Mononuclear cell (primary cell): Measurements from ENCODE around the gene PHACTR4. TPM values are rescaled to one million over a fixed set of nuclear protein-coding genes. Genes with fewer than 3 reads are reported as not detected.
"Not testable (repeated sequence)": the region's sequence is repeated elsewhere in the genome, so short reads cannot be mapped to it uniquely, and the experiment has no call there.

Experiments used
- H3K27me3 ChIP-seq: 2 replicates; pipeline ENCODE4 v1.6.0; 2011; ENCODE audit warnings: low read length, control low read depth; ENCODE audit not compliant: insufficient read depth
- H3K4me1 ChIP-seq: 2 replicates; pipeline ENCODE4 v1.5.1; 2011; ENCODE audit warnings: mild to moderate bottlenecking, low read length, control low read depth; ENCODE audit not compliant: insufficient read depth
- H3K4me3 ChIP-seq: 2 replicates; pipeline ENCODE4 v1.5.1; 2011; ENCODE audit warnings: mild to moderate bottlenecking, low read length, moderate library complexity
- H3K9me3 ChIP-seq: 2 replicates; pipeline ENCODE4 v1.5.1; 2011; ENCODE audit warnings: low read depth, mild to moderate bottlenecking, control low read depth, low read length
- total RNA-seq: library from RNA; depleted of rRNA; stranded (reverse); fragments of >200 nt; gene quantifications from one replicate; pipeline ENCODE4 v1.2.3, GENCODE V29; 2012

Gene PHACTR4
- 14.1 TPM for total RNA-seq

- Histone ChIP-seq H3K27me3 (no peaks in the 10 kb centered on the region), H3K9me3 (no peaks in the 10 kb centered on the region), H3K4me3 (peak within 1 kb of the TSS; percentile 82), H3K4me1 (peaks cover 19% of the 10 kb centered on the region)
Measured at GRCh38 chr1:28369371-28370238, at the start of gene PHACTR4. TSS of gene PHACTR4 (plus strand) at chr1:28369740. CDS start at chr1:28407448, 37,708 bp downstream.

DNA sequence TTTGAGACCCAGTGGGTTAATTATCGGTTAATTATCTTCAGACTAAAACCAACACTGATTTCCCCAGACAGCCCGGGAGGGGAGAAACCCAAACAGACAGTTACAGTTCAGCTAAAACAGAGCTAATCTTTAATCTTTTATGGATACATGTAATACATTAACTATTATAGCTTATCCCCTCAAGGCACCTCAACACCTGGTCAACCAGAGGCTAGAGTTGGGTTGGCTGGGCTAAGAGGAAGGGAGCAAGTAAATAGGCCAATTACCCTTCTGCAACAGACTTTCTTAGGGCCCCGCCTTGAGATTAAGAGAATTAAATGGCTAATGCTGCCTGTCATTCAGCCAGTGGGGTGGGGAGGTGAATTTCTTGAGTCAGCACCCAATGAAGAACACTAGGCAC is 47.3 kb upstream of the PHACTR4 start:
- H3K4me1 ChIP-seq: peaks cover 16% of the 10 kb centered on the region
- H3K27me3 ChIP-seq: no peaks in the 10 kb centered on the region
- H3K4me3 ChIP-seq: no peak overlapping the region
- no peaks in the 10 kb centered on the region for H3K9me3 ChIP-seq

GRCh38 chr1:28323720-28324119 is 45.8 kb upstream of the PHACTR4 start:
- Histone ChIP-seq H3K4me3 (no peak overlapping the region), H3K27me3 (no peaks in the 10 kb centered on the region), H3K9me3 (no peaks in the 10 kb centered on the region), H3K4me1 (peaks cover 31% of the 10 kb centered on the region)

DNA sequence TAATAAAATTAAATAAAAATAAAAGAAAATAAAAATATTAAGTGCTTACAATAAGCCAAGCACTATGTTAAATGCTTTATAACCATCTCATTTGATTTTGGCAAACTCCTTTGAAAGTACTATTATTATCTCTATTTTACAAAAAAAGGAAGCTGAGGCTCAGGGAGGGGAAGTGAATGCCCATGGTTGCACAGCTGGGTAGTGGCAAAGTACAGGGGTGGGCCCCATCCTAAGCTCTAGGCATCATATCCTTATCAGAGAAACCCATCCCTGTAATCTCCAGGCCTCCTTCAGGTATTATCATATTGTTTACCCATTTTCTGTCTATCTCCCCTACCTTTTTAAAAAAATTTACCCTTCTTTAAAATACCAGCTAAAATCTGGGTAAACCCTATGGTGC is 43.0 kb upstream of the PHACTR4 start:
- H3K9me3 ChIP-seq: no peaks in the 10 kb centered on the region
- H3K27me3 ChIP-seq: no peaks in the 10 kb centered on the region
- peaks cover 46% of the 10 kb centered on the region for H3K4me1 ChIP-seq
- H3K4me3 ChIP-seq: no peak overlapping the region

DNA sequence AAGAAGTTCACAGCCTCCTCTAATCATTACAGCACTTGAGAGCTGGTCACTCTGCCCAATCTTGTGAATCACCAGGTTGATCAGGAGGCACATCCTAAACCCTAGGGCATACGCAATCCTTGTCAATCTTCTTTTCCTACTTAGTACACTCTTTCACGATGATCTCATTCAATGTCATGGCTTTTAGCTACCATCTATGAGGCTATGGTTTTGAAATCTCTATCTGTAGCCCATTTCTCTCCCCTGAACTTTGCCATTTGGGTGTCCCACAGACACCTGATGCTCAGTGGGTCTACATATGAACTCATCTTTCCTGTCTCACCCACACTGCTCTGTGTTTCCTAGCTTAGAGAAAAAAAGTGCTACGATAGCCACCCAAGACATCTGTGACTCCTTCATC is 42.6 kb upstream of the PHACTR4 start:
- Histone ChIP-seq H3K27me3 (no peaks in the 10 kb centered on the region), H3K9me3 (no peaks in the 10 kb centered on the region), H3K4me3 (no peak overlapping the region), H3K4me1 (peaks cover 46% of the 10 kb centered on the region)

GRCh38 chr1:28327431-28327830 is 42.1 kb upstream of the PHACTR4 start:
- H3K4me1 ChIP-seq: peaks cover 46% of the 10 kb centered on the region
- H3K9me3 ChIP-seq, H3K4me3 ChIP-seq, H3K27me3 ChIP-seq: not testable (repeated sequence)

DNA sequence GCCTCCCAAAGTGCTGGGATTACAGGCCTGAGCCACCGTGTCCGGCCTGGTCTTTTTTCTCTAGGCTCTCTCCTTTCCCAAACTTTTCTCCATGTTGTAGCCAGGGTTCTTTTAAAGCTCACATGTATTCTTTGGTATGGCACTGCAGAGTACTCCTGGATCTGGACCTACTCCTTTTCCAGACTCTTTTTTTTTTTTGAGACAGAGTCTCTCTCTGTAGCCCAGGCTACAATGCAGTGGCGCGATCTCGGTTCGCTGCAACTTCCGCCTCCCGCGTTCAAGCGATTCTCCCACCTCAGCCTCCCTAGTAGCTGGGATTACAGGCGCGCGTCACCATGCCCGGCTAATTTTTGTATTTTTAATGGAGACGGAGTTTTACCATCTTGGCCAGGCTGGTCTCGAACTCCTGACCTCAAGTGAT is 41.3 kb upstream of the PHACTR4 start:
- peak overlapping the region; percentile 60 for H3K4me3 ChIP-seq
- H3K9me3 ChIP-seq: no peaks in the 10 kb centered on the region
- H3K27me3 ChIP-seq: no peaks in the 10 kb centered on the region
- peaks cover 46% of the 10 kb centered on the region for H3K4me1 ChIP-seq

GRCh38 chr1:28329395-28330153 is 40.0 kb upstream of the PHACTR4 start:
- H3K4me1 ChIP-seq: peaks cover 46% of the 10 kb centered on the region
- peak overlapping the region; percentile 60 for H3K4me3 ChIP-seq
- H3K9me3 ChIP-seq: no peaks in the 10 kb centered on the region
- H3K27me3 ChIP-seq: no peaks in the 10 kb centered on the region

DNA sequence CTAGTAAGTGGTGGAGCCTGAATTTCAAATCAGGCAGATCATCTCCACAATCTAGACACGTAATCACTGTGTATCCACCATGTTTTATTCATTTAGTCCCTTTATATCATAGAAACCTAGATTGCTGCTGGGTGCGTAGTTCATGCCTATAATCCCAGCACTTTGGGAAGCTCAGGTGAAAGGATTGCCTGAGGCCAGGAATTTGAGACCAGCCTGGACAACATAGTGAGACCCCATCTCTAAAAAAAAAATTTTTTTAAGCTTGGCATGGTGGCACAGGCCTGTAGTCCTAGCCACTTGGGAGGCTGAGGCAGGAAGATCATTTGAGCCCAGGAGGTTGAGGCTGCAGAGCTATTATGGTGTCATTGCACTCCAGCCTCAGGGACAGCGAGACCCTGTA is 30.6 kb upstream of the PHACTR4 start:
- H3K9me3 ChIP-seq: no peaks in the 10 kb centered on the region
- no peaks in the 10 kb centered on the region for H3K4me1 ChIP-seq
- no peaks in the 10 kb centered on the region for H3K27me3 ChIP-seq
- H3K4me3 ChIP-seq: no peak overlapping the region

DNA sequence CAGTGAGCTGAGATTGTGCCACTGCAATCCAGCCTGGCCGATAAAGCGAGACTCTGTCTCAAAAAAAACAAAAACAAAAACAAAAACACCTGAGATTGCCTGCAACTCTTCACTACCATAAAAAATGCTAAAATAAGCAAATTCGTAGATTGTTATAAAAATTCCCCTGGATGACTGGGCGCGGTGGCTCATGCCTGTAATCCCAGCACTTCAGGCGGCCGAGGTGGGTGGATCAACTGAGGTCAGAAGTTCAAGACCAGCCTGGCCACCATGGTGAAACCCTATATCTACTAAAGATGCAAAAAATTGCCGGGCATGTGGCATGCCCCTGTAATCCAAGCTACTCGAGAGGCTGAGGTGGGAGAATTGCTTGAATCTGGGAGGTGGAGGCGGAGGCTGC is 30.0 kb upstream of the PHACTR4 start:
- Histone ChIP-seq H3K27me3 (no peaks in the 10 kb centered on the region), H3K9me3 (no peaks in the 10 kb centered on the region)

DNA sequence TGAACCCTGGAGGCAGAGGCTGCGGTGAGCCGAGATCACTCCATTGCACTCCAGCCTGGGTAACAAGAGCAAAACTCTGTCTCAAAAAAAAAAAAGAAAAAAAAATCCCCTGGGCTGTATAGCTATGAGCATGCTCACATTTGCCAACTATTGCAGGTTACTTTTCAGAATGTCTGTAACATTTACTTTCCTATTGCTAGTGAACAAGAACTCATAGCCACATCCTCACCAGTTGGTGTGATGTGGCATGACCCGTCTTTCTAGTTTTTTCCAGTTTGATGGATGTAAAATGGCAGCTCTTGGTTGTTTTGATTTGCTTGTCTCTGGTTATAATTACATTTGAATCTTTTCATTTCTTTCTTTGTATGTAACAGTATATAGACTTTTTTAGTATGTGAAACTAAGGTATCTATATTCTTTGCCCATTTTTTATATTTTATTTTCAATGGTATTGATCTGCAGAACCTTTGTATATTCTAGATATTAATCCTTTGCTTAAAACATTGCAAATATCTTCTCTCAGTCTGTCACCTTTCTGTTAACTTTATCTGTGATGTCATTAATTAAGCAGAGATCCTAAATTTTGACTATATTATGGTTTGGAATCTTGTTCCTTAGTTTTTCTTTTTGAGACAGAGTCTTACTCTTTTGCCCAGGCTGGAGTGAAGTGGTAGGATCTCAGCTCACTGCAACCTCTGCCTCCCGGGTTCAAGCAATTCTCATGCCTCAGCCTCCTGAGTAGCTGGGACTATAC is 29.1 kb upstream of the PHACTR4 start:
- no peaks in the 10 kb centered on the region for H3K9me3 ChIP-seq

More for the DNA sequence above, 30.0 kb upstream of the PHACTR4 start:
- Histone ChIP-seq H3K4me1 (no peaks in the 10 kb centered on the region), H3K4me3 (no peak overlapping the region)

GRCh38 chr1:28341591-28341990 is 27.9 kb upstream of the PHACTR4 start:
- Histone ChIP-seq H3K27me3 (no peaks in the 10 kb centered on the region), H3K4me3 (no peak overlapping the region), H3K4me1 (no peaks in the 10 kb centered on the region), H3K9me3 (no peaks in the 10 kb centered on the region)

More for the DNA sequence above, 29.1 kb upstream of the PHACTR4 start:
- no peak overlapping the region for H3K4me3 ChIP-seq
- H3K27me3 ChIP-seq: no peaks in the 10 kb centered on the region
- H3K4me1 ChIP-seq: no peaks in the 10 kb centered on the region

DNA sequence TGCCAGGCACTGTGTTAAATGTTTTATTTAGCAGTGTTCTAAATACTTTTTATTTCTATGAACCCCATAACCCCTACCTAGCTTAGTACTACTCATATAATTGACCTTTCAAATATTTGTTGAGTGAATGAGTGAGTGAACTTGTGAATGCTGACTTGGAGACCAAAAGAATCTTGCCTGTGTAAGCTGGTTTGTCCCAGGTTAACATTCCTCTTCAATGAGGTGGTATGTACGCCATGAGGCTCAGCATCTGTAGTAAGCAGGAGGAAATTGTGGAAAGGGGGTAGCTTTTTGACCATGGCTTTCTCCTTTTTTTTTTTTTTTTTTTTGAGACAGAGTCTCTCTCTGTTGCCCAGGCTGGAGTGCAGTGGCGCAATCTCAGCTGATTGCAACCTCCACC is 26.1 kb upstream of the PHACTR4 start:
- no peak overlapping the region for H3K4me3 ChIP-seq
- H3K27me3 ChIP-seq: no peaks in the 10 kb centered on the region
- H3K9me3 ChIP-seq: no peaks in the 10 kb centered on the region
- no peaks in the 10 kb centered on the region for H3K4me1 ChIP-seq

- H3K4me1 ChIP-seq, H3K27me3 ChIP-seq, H3K9me3 ChIP-seq, H3K4me3 ChIP-seq: not testable (repeated sequence)
Measured at GRCh38 chr1:28353248-28353810, 16.2 kb upstream of the PHACTR4 start.

DNA sequence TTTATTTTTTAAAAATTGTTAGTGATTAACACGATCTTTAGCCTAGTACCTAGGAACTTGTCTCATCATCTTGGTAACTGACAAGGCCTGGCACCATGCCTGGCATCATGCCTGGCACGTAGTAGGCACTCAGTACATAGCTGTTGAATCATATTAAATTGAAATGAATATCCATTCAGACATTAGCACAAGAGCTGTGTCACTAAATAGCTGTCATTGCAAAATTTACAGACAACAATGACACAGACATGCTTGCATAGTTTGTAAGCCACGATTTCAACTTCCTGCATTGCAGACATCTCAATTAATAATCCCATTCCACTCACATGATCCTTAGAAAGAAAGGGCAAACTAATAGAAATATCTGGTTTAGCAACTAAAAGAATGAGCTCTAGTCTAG is 15.4 kb upstream of the PHACTR4 start:
- no peaks in the 10 kb centered on the region for H3K9me3 ChIP-seq
- H3K4me1 ChIP-seq: peaks cover 6% of the 10 kb centered on the region
- H3K27me3 ChIP-seq: no peaks in the 10 kb centered on the region
- no peak overlapping the region for H3K4me3 ChIP-seq
